Activated T-cell treated with anti-CD3 and anti-CD28 coated beads for 1 hour (primary cell): ENCODE results near the gene CNTNAP5.

Experiments used
- DNase-seq: peaks from one replicate; pipeline ENCODE4 v3.0.0-alpha.2; 2020; ENCODE audit warnings: low read depth

Gene CNTNAP5

DNA sequence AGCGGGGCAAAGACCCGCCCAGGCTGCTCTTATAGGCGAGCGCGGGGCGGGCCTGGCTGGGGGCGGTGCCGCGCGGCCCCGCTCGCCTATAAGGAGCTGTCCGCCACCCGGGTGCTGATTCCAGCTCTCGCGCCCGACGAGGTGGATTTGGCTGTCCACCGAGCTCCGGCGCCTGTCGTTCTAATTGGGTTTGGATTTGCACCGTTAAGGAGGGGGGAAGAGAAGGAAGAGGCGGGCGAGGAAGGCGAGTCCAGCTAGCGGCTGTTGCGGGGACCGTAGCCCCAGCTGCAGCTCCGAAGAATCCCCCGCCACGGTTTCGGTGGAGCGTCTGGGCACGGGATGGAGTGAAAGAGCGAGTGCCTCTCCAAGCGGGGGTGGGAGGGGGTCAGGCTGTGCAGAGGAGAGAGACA lies at the start of gene CNTNAP5:
Gene CNTNAP5 (plus strand): TSS at position 117 of the 410 bp plus-strand sequence. CDS start 364 bp downstream, outside the sequence.
- DNase-seq: no peak

DNA sequence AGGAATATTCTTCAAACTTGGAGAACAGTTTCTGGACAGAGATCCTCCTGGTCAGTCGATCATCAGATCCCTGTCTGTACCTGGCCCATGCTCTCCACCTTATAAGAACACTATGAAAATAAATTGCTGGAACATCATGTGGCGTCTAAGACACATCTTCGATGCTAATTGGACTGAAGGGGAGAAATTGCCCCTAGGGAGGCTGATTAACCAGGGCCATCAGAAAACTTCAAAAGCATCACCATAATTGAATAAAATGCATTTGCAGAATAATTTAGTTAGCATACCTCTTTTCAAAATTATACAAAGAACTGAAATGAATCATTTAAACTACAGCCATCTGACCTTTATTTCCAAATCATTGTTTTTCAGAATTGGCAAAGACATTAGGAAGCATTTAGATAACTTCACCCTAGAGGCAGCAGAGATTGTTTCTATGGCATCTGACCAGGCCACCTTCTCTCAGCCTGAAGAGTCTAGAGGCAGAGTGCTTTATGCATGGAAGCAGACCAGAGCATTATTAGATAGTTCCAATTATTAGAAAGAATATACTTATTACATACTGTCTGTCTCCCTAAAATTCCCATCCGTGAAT lies 48.9 kb upstream of the CNTNAP5 start:
- DNase-seq: no peak

DNA sequence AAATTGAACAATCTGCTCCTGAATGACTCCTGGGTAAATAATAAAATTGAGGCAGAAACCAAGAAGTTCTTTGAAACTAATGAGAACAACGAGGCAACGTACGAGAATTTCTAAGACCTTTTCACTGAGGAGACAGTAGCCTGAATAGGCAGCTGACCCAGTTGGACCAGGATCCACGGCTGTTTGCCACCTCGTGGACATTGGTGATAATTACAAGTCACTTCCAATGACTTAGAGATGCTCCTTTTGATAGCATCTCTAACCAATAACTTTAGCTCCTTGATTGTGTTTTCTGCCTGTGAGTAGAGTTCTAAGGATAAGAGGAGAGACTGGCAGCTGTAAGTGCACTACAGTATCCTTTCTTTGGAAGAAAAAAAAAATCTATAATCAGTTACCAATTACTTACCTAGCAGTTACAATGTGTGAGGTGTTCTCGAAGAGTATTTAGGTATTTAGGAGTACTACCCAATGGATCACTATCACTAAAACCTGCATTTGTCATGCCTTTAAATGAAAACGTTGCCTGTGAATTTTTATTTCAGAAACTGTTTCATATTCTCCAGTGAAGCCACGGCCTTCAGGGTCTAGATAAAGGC lies 31.3 kb upstream of the CNTNAP5 start:
- DNase-seq: no peak

DNA sequence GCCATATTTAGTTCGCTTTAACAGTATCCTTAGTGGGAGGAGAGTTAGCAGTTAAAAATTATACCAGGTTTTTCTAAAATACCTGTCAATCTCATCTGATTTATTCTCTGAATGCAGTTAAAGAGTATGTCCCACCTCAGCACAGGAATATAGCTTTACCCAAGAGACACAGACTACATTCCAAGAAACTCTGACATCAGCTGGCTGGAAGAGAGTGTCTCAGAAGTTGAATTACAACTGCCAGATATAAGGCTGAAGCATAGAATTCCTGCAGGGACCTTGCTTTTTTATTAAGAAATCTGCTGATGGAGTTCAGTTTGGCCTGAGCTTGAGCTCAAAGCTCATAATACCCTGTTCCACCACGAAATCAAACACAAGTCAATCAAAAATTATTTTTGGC lies 25.4 kb upstream of the CNTNAP5 start:
- no peak for DNase-seq

DNA sequence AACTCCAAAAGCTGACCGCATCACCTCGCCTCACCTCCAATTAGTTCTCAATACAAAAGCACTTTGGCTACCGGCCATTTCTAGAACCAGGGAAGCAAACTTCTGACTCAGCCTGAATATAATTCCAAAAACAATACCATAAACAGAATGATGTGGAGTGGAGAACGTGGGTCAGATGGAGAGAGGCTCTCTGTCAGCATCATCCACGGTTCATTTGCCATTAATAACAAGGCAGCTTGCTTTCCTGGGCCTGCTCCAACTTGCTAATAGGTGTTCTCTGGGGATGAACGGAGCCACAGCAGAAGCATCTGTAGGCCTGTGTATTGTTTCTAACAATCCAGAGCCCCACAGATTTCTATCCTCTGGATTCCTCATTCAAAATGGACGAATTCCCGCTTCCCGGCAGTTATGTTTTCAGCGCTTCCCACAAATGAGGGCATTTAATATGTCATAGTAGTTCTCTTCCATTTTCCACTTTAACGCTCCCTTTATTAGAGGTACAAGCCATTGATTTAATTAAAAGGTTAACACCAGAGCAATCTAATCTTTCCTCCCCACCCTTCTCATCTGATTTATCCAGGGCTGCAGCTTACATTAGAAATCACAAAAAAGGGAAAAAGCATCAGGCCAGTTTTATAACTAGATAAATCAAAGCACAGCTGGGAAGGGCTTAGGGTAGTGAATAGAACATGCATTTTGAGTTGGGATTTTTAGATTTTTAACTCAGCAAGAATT lies 23.2 kb upstream of the CNTNAP5 start:
- DNase-seq: no peak

DNA sequence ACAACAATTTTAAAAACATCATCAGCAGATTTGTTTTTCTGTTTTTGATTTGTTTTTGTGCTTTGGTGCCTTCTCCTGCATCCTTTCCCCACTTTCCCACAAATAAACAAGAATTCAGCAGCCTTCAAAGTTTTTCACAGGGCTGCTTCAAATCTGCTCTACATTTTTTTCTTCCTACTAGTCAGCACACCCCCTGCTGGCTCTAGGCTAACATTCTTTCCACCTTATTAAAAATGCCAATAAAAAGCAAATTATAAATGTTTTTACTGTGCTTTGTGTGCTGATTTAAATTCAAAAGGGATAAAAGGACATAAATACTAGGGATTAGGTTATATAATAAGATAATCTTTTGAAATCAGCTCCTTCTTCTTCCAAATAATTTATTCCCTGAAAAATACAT lies 6.2 kb upstream of the CNTNAP5 start:
- DNase-seq: no peak

DNA sequence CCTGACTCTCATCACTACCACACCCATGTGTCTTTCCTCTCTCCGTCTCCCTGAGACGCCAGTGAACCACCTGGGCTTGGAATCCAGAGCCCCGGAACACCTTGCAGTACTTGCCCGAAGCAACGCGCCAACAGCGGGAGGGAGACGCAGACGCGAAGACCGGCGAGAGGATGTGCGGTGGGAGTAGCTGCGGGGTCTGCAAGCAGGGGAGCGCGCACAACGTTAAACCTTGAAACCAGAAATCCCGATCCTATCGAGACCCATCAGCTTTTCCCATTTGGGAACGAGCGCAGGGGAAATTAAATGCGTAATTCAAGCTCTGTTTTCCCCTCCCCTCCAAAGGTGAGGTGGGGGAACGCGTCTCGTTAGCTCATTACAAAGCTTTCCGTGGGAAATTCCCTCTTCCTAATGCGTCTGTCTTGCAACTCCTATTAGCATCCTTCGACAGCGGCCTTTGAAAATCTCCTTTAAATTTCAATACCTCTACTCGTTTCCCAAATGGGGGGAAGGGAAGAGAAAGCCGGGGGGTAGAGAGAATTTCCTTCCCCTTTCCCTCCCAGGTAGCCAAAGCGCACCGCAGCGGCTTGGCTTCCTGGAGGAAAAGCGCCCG lies 421 bp upstream of the CNTNAP5 start:
- DNase-seq: no peak

DNA sequence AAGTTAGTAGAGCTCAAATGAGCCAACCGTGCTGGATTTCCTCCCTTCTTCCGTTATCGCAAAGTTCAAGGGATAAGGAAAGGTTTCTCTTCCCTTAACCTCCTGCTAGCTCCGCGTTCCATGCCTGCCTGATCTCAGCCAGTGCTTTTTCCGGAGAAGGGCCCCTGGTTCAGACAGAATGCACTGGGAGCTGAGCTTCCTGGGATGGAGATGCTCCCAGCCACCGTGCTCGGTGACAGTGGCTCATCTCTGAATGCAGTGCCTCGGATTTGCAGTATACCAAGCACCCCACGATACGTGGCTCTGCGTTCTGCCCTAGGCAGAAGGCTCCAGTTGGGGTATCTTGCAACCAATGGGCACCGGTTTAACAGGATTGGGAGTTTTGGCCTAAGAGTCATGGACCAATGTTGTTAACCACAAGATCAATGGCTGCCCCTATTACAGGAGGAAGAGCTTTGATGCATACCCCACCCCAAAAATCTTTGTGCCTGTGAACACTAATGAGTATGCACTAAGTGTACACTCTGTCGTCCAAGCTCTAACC lies 876 bp downstream of the CNTNAP5 start:
- no peak for DNase-seq

DNA sequence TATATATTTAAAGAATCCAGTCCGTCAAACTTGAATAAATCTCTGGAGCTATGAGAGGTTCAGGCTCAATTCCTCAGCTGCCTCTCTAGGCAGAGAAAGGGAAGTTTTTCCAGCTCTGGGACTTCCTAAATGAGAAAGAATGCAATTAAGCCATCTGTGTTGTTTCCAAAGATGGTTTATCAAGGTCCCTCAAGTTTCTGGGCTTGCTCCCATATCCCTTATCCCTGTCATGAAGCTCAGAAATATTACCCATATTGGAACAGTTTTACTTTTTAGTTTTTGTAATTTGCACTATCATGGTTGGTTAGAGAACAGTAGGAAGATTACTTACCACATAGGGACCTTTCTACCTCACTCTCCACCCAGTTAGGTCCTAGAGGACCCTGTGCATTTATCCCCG lies 1.4 kb downstream of the CNTNAP5 start:
- DNase-seq: no peak

DNA sequence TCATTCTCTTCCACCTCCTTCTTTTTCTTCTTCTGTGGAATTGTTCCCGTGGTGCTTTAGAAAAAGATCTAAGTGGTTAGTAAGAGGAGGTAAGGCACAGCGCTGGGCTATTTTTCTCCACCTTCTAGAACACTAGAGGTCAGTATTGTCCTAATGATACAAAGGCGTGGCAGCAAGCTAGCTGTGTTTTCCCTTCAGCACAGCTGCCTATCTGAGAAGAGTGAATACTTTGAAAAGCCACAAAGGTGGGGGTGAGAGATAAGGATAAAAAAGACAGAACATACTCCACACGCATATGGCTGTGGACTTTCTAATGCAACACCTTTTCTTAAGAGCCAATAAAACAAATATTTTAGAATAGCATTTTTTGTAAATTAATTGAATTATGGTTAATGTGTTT lies 2.1 kb downstream of the CNTNAP5 start:
- DNase-seq: no peak

DNA sequence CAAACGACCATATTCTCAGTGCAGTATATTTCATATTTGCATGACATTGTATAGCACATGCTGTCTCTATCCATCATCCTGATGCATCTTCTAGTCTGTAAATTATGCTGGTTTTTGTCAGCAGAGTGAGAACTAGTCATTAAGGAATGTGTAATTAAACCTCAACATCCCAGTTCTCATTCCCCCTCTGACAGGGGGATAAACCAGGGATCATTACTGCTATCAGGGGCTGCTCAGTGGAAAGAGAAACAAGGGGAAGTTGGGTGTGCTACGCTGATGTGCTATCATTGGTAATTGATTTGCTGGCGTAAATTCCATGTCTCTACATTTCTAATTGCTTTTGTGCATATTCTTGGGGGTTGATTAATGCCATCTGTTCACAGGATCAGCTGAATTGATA lies 7.7 kb downstream of the CNTNAP5 start:
- DNase-seq: no peak

DNA sequence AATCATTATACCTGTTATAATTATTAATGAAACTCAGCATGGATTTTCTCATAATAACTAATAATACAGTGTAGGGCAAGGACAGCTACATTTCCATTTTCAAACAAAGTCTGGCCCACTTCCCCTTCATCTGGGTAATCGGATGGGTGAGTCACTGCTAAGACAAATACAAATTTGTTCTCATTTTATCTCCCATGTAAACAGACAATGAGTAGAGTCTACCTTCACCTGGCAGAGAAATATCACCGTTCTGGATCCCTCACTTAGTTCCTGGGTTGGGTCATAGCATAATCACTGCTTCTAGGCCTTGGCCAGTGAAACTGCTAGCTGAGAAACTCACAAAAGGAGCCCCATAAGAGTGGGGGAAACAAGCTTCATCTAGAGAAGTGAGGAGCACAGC lies 9.2 kb downstream of the CNTNAP5 start:
- DNase-seq: no peak

DNA sequence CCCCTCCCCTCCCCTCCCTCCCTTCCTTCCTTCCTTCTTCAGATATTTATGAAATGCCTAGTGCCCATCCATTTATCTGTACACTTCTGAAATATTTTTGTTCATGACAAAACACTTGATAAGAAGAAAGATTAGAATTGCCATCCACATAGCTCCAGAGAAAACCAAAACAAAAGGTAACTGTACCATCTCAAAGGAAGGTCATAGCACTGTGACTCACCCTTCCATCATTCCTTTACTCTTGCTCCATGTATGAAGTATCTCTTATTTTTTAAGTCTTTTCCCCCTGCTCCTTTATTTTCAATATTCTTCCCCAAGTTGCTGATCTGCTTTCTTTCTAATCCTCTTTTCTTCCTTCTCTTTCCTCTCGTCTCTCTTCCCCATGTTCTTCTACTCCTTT lies 9.9 kb downstream of the CNTNAP5 start:
- no peak for DNase-seq

DNA sequence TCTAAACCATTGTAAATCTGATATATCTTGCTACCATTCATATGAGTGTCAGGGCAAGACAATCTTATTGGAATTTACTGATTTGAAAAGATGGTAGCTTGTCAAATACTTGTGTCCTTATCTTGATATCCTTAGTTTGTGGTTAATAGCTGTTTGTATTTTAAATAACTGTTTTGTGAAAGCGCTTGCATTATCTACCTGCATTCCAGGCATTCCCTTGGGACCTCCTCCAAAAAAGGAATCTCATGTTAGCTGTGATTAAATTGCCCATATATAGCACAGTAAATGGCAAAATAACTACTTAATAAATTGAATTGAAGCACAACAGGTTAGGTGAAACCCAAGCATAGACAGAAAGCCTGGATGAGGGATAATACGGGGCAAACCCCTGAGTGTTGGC lies 13.9 kb downstream of the CNTNAP5 start:
- no peak for DNase-seq

DNA sequence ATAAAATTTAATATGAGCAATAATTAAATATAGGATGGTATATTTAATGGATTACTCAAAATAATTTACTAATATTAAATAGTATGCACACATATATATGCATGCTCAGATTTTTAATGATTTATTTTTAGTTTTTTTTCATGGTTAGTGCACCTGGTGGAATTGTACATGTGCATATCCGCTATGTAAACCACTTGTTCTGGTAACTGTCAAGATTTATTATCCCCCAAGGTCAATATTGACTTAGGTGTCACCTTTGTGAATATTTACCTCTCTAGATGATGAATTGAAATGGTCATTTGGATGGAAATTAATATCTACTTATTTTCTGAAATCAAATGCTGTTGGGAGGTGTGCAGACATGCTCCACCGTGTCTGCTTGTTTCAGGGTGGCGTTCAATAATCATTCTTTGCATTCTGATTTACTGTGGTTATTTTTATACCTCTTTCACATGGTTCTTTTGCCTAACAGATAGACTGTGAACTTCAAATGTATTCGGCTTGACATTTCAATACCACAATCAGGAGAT lies 14.7 kb downstream of the CNTNAP5 start:
- DNase-seq: no peak

DNA sequence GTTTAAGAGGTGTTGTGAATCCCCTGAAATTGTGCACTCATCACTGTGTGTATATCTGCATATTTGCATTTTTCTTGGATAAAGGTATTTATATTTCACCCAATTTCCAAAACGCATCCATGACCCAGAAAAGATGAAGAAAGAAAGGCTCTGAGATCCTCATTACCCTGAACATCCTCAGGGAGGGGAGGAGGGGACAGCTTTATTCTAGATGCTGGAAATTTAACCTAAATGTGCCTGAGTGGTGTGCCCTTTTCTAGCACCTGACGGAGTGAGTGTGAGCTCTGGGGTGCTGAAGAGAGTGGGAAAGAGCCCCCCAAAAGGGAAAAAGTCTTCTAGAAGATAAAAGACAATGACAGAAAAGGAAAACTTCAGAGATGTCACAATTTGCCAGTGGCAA lies 20.8 kb downstream of the CNTNAP5 start:
- no peak for DNase-seq

DNA sequence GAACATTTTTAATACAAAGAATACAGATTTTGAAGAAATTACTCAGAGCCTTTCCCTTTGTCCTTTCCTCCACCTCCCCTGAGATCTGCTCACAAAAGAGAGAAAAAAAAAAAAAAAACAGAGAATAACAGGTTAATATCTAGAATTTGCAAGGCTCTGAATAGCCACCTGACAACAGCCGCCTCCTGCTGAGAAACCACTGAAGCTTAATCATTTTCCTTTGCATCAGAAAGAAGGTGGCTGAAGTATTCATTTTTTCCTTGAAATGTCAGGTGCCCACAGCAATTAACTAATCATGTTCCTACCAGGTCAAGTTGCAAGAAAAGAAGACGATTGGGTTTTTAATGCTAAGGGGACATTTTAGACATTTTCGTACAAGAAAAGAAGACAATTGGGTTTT lies 21.2 kb downstream of the CNTNAP5 start:
- no peak for DNase-seq

DNA sequence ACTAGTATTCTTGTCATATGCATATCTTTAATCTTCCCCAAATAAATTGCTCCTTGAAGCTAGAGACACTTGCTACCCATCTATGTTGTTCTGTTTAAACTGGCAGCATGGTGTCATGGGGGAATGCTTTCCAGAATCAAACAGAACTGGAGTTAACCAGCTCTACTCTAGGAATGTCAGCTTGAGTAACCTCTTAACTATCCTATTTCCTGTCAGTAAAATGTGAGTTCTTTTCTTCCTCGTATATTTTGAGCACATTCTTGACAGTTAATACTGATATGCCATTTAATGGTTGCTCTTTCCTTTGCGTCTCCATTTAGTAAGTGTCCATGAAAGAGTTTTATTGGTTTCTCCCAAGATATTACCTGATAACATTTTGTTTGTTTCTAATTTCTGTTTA lies 23.0 kb downstream of the CNTNAP5 start:
- no peak for DNase-seq

DNA sequence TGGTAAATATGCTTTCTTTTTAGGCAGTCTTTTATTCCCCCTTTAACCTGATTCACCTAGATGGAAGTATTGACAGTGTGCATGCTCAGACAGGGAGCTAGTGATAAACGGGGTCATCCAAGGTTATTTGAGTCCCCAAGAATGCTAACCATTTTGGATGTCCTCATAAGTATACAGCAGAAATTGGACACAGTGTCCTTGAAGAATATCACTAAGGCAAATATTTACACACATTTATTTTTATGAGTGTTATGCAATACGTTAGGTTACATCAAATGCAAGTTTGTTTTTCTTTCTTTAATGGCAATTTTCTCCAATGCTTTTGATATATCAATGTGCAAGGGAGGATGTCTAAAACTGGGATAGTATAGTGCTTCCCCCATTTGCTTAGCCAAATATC lies 23.6 kb downstream of the CNTNAP5 start:
- DNase-seq: no peak

DNA sequence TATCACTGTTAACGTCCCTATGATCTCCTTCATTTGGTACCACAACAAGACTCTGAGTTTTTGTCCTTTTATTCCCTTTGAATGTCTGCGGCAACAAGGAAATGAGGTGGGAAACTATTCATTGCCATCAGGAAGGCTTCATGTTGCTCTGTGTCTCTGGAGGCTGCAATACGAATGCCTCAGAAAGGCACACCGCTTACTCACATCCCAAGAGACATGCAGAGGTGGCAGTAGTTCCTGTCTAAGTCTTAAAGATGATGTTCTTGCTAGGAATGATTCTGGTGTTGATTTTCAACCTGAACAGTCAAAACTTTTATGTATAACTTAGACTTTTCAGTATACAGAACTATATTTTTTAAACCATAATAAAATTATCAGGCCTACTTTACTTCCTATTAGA lies 24.0 kb downstream of the CNTNAP5 start:
- no peak for DNase-seq

DNA sequence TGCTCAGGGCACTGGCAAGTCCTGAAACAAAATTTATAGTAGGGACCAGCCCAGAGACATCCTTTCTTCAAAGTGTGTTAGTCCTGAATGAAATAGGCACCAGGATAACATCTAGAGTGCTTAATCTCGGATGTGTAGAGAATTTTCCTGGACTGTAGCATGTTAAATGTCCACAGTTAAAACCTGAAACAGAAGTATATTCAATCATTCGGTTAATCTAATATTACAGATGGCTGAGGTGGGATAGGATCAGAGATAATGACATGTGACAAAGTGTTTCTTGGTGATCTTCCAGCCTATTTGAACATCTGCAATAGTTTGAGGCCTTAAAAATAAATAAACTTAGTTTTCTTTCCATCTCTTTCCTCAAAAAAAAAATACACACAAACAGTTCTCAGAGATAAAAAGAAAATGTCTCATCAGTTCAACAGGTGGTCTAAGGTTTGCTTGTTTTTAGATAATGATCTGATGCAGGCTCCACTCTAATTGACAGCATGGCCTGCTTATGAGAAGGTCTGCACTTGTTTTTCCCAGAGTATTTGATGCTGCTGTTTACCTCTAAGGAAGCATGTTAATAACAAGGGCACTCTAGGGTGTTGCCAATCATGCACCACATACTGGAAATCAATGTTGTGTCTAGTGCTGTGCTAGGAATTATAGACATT lies 25.9 kb downstream of the CNTNAP5 start:
- no peak for DNase-seq

DNA sequence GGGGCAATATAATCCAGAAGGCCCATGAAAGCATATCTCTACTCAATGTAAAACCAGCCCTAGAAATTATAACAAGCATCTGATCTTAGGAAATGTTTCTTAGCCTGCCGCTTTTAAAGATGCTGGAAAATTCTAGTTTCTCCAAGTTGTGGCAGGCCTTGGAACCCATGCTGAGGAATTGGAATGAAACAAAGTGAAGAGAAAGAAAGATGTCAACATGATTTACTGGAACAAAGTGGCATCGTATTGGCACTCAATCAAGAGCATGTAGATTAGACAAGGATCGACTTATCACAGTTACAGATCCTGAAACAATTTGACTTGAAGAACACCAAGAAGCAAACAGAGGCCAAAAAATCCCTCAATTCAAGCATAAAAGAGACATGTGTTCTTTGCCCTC lies 28.7 kb downstream of the CNTNAP5 start:
- no peak for DNase-seq
